Measurements from ENCODE around the gene SP8. TPM values are rescaled to one million over a fixed set of nuclear protein-coding genes. Genes with fewer than 3 reads are reported as not detected.

SP8 gene
- total RNA-seq, 2 donors from 2014 or later: not detected

DNA sequence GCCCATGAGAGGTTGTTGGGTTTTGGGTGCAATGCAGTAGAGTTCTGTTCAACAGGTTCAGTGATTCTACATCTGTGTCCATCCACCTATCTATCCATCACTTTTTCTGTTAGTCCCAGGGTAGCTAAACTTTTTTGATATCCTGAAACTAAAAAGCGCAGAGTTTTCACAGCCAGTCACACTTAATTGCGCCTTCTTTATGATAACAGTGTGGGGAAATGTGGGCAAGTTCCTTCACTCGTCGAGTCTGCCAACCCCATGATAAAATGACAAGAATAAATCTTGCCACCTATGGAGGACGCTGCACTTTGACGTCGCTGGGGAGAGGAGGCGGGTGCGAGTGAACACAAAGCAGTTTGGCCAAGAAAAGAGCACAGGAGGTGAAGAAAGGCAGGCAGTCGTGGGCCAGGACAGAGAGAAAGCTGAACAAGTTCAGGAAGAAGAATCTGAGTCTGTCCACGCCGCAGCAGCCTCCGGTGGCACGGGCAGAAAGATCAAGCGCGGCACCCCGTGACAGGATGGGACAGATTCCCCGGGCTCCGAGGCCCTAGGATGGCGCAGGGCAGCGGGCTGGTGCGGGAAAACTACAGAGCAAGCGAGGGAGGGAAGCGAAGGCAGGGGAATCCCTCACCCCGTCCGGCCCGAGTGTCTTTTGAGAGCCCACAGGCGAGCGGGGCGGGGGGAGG lies 9.2 kb downstream of the SP8 start:
- TF ChIP-seq, protein P1, sequence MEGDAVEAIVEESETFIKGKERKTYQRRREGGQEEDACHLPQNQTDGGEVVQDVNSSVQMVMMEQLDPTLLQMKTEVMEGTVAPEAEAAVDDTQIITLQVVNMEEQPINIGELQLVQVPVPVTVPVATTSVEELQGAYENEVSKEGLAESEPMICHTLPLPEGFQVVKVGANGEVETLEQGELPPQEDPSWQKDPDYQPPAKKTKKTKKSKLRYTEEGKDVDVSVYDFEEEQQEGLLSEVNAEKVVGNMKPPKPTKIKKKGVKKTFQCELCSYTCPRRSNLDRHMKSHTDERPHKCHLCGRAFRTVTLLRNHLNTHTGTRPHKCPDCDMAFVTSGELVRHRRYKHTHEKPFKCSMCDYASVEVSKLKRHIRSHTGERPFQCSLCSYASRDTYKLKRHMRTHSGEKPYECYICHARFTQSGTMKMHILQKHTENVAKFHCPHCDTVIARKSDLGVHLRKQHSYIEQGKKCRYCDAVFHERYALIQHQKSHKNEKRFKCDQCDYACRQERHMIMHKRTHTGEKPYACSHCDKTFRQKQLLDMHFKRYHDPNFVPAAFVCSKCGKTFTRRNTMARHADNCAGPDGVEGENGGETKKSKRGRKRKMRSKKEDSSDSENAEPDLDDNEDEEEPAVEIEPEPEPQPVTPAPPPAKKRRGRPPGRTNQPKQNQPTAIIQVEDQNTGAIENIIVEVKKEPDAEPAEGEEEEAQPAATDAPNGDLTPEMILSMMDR (IDR thresholded peaks at IDR 0.05): no peak
- peak overlapping the region; percentile 60 for H3K4me3 ChIP-seq
- H3K36me3 ChIP-seq: no peaks in the 10 kb centered on the region
- peaks cover 5 to 11% of the 10 kb centered on the region in 2 donors for H3K4me1 ChIP-seq (ENCODE audit: control insufficient read depth in 1 of 2, low read depth in 2 of 2)
- ATAC-seq (ENCODE audit: insufficient number of reproducible peaks, low FRiP score, low read depth) (no peak), DNase-seq (ENCODE audit: low spot score) (no peak)
- H3K27ac ChIP-seq: no peak overlapping the region
- H3K9me3 ChIP-seq: no peaks in the 10 kb centered on the region
- peaks cover 22% of the 10 kb centered on the region for H3K27me3 ChIP-seq (replicated peaks; ENCODE audit: insufficient read depth)

DNA sequence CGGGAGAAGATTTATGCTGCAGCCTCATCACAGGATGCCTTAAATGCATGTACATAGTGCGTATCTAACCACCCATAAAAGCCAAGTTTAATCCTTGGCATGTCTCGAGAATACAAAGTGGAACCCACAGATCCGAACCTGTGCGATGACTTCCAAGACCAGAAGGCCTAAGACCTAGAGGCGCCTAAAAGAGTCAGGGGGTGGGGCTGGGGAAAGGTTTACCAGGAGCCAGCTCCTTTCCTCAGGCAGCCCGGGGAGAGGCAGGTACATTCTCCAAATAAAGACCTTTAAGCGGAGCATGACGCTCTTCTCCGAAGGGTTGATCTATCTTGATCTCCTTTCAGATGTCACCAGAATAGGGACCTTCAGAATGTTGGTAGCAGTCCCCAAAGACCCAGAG lies 9.7 kb downstream of the SP8 start:
- Histone ChIP-seq H3K27ac (no peak overlapping the region), H3K9me3 (no peaks in the 10 kb centered on the region), H3K4me3 (no peak overlapping the region), H3K4me1 (ENCODE audit: control insufficient read depth in 1 of 2, low read depth in 2 of 2) (peaks cover 5 to 11% of the 10 kb centered on the region in 2 donors), H3K36me3 (no peaks in the 10 kb centered on the region), H3K27me3 (replicated peaks; ENCODE audit: insufficient read depth) (peaks cover 22% of the 10 kb centered on the region)
- TF ChIP-seq, protein P1 (IDR thresholded peaks at IDR 0.05): no peak
- ATAC-seq (ENCODE audit: insufficient number of reproducible peaks, low FRiP score, low read depth): no peak
- no peak for DNase-seq (ENCODE audit: low spot score)

DNA sequence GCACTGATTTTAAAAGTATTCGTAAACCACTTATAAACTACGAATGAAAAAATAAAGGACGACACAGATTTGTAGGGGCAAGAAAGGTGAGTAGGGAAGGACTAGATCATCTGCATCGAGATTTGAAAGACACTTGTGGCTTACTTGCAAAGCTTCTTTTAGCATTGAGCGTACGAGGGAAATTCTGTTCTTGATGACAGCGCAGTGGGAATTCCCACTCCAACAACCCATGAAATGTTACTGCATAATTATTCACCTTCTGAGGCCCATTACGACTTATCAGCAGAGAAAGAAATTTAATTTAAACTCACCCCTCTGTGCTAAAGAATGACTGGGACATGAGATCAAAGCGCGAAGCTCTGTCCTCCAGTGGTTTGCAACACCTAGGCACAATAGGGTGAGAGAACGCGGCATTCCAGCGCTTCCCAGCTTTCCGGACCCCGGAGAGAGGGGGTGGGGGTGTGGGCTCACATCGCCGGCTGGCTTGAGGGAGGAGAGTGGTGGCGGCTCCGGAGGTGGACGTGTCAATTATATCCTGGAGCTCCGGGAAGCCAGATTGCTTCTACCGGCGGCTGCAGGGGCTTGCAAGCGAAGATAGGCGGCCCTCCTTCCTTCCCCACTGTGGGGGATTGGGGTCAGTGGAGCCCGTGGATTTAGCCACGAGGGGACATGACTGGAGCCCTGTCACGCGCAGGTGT lies 10.3 kb downstream of the SP8 start:
- TF ChIP-seq, protein P1 (IDR thresholded peaks at IDR 0.05): no peak
- peaks cover 5 to 11% of the 10 kb centered on the region in 2 donors for H3K4me1 ChIP-seq (ENCODE audit: control insufficient read depth in 1 of 2, low read depth in 2 of 2)
- H3K27me3 ChIP-seq (replicated peaks; ENCODE audit: insufficient read depth): peaks cover 22% of the 10 kb centered on the region

DNA sequence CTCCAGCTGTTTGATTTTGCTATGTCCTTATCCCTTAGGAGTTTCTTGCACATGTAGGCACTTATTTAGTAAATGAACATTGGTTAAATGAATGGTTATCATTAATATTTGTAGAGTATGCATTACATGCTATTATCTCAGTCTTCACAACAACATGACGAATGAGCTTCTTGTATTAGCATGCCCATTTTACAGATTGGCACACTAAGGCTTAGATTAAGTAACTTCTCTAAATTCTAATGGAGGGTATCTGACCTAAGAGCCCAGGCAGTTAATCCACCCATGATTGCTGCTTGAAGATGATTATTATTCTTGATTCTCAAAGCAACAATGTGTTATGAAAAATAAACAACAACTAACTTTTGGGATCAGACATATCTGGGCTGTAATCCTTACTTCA lies 32.7 kb downstream of the SP8 start:
- no peak for ATAC-seq (ENCODE audit: insufficient number of reproducible peaks, low FRiP score, low read depth)
- no peak for DNase-seq (ENCODE audit: low spot score)
- Histone ChIP-seq H3K4me3 (no peak overlapping the region), H3K36me3 (no peaks in the 10 kb centered on the region), H3K9me3 (no peaks in the 10 kb centered on the region), H3K27me3 (replicated peaks; ENCODE audit: insufficient read depth) (no peaks in the 10 kb centered on the region), H3K27ac (no peak overlapping the region), H3K4me1 (ENCODE audit: control insufficient read depth in 1 of 2, low read depth in 2 of 2) (no peaks in the 10 kb centered on the region)
- TF ChIP-seq, protein P1 (IDR thresholded peaks at IDR 0.05): no peak

More for the DNA sequence above, 10.3 kb downstream of the SP8 start:
- no peak overlapping the region for H3K4me3 ChIP-seq
- no peaks in the 10 kb centered on the region for H3K36me3 ChIP-seq
- ATAC-seq (ENCODE audit: insufficient number of reproducible peaks, low FRiP score, low read depth) (no peak), DNase-seq (ENCODE audit: low spot score) (no peak)
- H3K9me3 ChIP-seq: no peaks in the 10 kb centered on the region
- H3K27ac ChIP-seq: no peak overlapping the region

DNA sequence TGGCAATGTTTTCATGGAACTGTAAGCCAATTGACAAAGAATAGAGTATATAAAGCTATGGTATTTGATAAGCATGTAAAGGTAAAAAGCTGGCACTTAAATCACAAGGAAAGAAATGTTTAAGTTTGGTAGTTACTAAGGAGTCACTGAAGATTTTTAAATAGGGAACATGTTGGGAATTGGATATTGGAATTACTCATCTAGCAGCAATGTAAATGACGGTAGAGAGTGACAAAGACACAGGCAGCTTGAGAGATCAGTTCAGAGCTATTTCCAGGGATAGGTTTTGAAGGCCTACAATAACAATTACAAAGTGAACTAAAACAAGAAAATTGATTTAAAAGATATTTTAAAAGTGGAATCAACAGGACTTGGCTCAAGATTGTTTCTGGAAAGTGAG lies 36.8 kb downstream of the SP8 start:
- H3K27me3 ChIP-seq (replicated peaks; ENCODE audit: insufficient read depth): no peaks in the 10 kb centered on the region
- no peak for ATAC-seq (ENCODE audit: insufficient number of reproducible peaks, low FRiP score, low read depth)
- H3K4me1 ChIP-seq (ENCODE audit: control insufficient read depth in 1 of 2, low read depth in 2 of 2): no peaks in the 10 kb centered on the region
- no peak for DNase-seq (ENCODE audit: low spot score)
- TF ChIP-seq, protein P1 (IDR thresholded peaks at IDR 0.05): no peak
- H3K27ac ChIP-seq: no peak overlapping the region
- H3K9me3 ChIP-seq: no peaks in the 10 kb centered on the region
- H3K4me3 ChIP-seq: no peak overlapping the region
- no peaks in the 10 kb centered on the region for H3K36me3 ChIP-seq
